ENCODE data around the gene CC2D2A.
A peak's percentile ranks its signal among the peaks of the same experiment; 100 is the strongest.

CC2D2A gene

GRCh38 chr4:15457406-15458201 is 12.1 kb upstream of the CC2D2A start:
- DNase-seq (ENCODE audit: low spot score): no peak
- H3K27ac ChIP-seq: no peak overlapping the region
- ChIA-PET POLR2A (ENCODE audit: low non-redundant PET) (no interaction called here), CTCF (interaction anchor here (0.5 to 0.6 kb wide), 2 partner anchors 941 to 1032 kb away, joined by 3 to 5 read pairs; no protein-coding TSS in a partner anchor)
- peak; percentile 74 for TF ChIP-seq CTCF (conservative IDR thresholded peaks at IDR 0.05; ENCODE audit: low read depth)

GRCh38 chr4:15458616-15459015 is 11.1 kb upstream of the CC2D2A start:
- CTCF ChIA-PET: no interaction called here
- no peak for TF ChIP-seq CTCF (conservative IDR thresholded peaks at IDR 0.05; ENCODE audit: low read depth)
- no peak overlapping the region for H3K27ac ChIP-seq
- no peak for DNase-seq (ENCODE audit: low spot score)
- POLR2A ChIA-PET (ENCODE audit: low non-redundant PET): no interaction called here

GRCh38 chr4:15459706-15460105 is 10.0 kb upstream of the CC2D2A start:
- TF ChIP-seq CTCF (conservative IDR thresholded peaks at IDR 0.05; ENCODE audit: low read depth): no peak
- H3K27ac ChIP-seq: no peak overlapping the region
- ChIA-PET POLR2A (ENCODE audit: low non-redundant PET) (no interaction called here), CTCF (interaction anchor here (0.6 kb wide), 1 partner anchor 1976 kb away, joined by 4 read pairs; no protein-coding TSS in a partner anchor)
- DNase-seq (ENCODE audit: low spot score): no peak

- no peak for TF ChIP-seq CTCF (conservative IDR thresholded peaks at IDR 0.05; ENCODE audit: low read depth)
- CTCF ChIA-PET: no interaction called here
- no peak for DNase-seq (ENCODE audit: low spot score)
- H3K27ac ChIP-seq: no peak overlapping the region
- POLR2A ChIA-PET (ENCODE audit: low non-redundant PET): no interaction called here
These were observed 3.1 kb upstream of the CC2D2A start for GRCh38 chr4:15466596-15466995.

GRCh38 chr4:15470128-15470475 is 420 bp downstream of the CC2D2A start:
- ChIA-PET POLR2A (ENCODE audit: low non-redundant PET) (no interaction called here), CTCF (interaction anchor here (0.9 kb wide), 1 partner anchor 17 kb away, joined by 3 read pairs; no protein-coding TSS in a partner anchor)
- TF ChIP-seq CTCF (conservative IDR thresholded peaks at IDR 0.05; ENCODE audit: low read depth): no peak
- DNase-seq (ENCODE audit: low spot score): no peak
- no peak overlapping the region for H3K27ac ChIP-seq

- H3K27ac ChIP-seq: no peak overlapping the region
- no peak for TF ChIP-seq CTCF (conservative IDR thresholded peaks at IDR 0.05; ENCODE audit: low read depth)
- DNase-seq (ENCODE audit: low spot score): no peak
- POLR2A ChIA-PET (ENCODE audit: low non-redundant PET): no interaction called here
- CTCF ChIA-PET: no interaction called here
These were observed 6.7 kb downstream of the CC2D2A start for GRCh38 chr4:15476396-15476795.

All from RWPE1 (cell line).